Central memory CD8-positive, alpha-beta T cell (primary cell): Measurements from ENCODE around the gene FAM98C.

ENCODE experiments used
- ATAC-seq: fragments of 150-1000 bp; cut with Tn5 transposase; replicated peaks from 2 replicates; pipeline ENCODE4 v1.10.0; 2022; ENCODE audit warnings: mild to moderate bottlenecking, moderate FRiP score, moderate number of reproducible peaks; ENCODE audit not compliant: poor library complexity, severe bottlenecking; ENCODE audit errors: extremely low read depth
- DNase-seq, 2 donors: peaks; one replicate each; pipeline ENCODE4 v3.0.0; 2021; ENCODE audit warnings: low spot score in 2 of 2
- H3K27ac Mint-ChIP-seq: one replicate; pipeline ENCODE4 v1.8.0; 2022; ENCODE audit warnings: low read depth, mild to moderate bottlenecking, moderate library complexity, mixed read lengths
- H3K27me3 Mint-ChIP-seq: one replicate; pipeline ENCODE4 v1.8.0; 2022; ENCODE audit warnings: mixed read lengths
- H3K36me3 Mint-ChIP-seq: one replicate; pipeline ENCODE4 v1.8.0; 2022; ENCODE audit warnings: mild to moderate bottlenecking, moderate library complexity, mixed read lengths; ENCODE audit not compliant: insufficient read depth
- H3K4me1 Mint-ChIP-seq: one replicate; pipeline ENCODE4 v1.8.0; 2022; ENCODE audit warnings: mixed read lengths
- H3K4me3 Mint-ChIP-seq: one replicate; pipeline ENCODE4 v1.8.0; 2022; ENCODE audit warnings: mild to moderate bottlenecking, moderate library complexity, mixed read lengths
- H3K9me3 Mint-ChIP-seq: one replicate; pipeline ENCODE4 v1.8.0; 2022; ENCODE audit warnings: mixed read lengths

Gene FAM98C

GRCh38 chr19:38443458-38443999 lies 40.6 kb downstream of the FAM98C start:
- Mint-ChIP-seq H3K27me3 (peaks cover 38% of the 10 kb centered on the region), H3K27ac (no peak overlapping the region), H3K36me3 (no peaks in the 10 kb centered on the region), H3K9me3 (no peaks in the 10 kb centered on the region), H3K4me3 (no peak overlapping the region), H3K4me1 (no peaks in the 10 kb centered on the region)
- DNase-seq, result no peak
- no peak for ATAC-seq

DNA sequence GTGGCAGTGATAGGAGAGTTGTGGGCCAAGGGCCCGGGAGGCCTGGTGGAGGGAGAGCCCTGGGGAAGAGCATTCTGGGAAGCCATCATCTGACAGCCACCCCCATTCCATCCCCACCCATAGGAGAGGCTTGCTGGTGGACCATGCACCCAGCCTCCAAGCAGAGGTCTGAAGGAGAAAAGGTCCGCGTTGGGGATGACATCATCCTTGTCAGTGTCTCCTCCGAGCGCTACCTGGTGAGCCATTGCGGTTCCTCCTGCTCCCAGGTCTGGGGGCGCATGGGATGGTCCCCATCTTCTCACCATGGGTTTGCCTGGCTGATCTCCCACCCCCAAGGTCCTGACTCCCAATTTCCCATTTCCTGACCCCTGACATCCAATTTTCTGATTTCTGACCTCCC lies 41.1 kb downstream of the FAM98C start:
- Mint-ChIP-seq H3K27me3 (peaks cover 43% of the 10 kb centered on the region), H3K9me3 (no peaks in the 10 kb centered on the region), H3K27ac (no peak overlapping the region), H3K4me1 (no peaks in the 10 kb centered on the region), H3K36me3 (no peaks in the 10 kb centered on the region), H3K4me3 (no peak overlapping the region)
- ATAC-seq (no peak), DNase-seq (no peak)

- Mint-ChIP-seq H3K4me3 (no peak overlapping the region), H3K27me3 (peaks cover 53% of the 10 kb centered on the region), H3K36me3 (no peaks in the 10 kb centered on the region), H3K27ac (no peak overlapping the region), H3K9me3 (peaks cover 4% of the 10 kb centered on the region), H3K4me1 (no peaks in the 10 kb centered on the region)
- no peak for DNase-seq
- ATAC-seq, result no peak
Observed at GRCh38 chr19:38445362-38445761, 42.5 kb downstream of the FAM98C start.

DNA sequence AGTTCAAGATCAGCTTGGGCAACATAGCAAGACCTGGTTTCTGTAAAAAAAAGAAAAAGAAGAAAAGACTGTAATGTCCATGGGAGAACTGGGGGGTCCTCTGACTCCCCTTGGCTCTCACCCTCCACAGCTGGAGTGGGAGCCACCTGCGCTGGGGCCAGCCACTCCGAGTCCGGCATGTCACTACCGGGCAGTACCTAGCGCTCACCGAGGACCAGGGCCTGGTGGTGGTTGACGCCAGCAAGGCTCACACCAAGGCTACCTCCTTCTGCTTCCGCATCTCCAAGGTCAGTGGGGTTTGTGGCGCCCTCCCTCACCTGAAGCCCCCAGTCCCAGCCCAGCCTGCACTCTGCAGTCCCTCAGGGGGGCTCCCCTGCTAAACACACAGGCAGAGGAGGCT lies 45.3 kb downstream of the FAM98C start:
- peaks cover 37% of the 10 kb centered on the region for H3K27me3 Mint-ChIP-seq
- no peak overlapping the region for H3K27ac Mint-ChIP-seq

DNA sequence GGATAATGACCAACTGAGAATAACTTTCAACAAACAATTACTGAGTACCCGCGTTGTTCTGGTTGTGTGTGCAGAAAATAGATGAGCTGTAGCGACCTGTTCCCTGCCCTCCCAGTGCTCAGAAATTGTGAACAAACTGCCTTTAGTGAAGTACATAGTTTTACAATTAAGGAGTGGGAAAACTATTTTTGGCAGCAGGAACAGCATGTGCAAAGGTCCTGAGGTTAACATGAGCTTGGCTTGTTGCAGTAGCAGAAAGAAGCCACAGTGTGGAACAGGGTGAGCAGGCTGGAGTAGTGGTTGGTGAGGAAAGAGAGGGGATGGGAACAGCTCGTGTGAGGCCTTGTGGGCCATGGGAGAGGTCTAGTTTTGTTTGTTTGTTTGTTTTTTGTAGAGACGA lies 46.6 kb downstream of the FAM98C start:
- DNase-seq (no peak), ATAC-seq (no peak)
- Mint-ChIP-seq H3K4me3 (no peak overlapping the region), H3K27ac (no peak overlapping the region), H3K4me1 (no peaks in the 10 kb centered on the region), H3K27me3 (peaks cover 24% of the 10 kb centered on the region), H3K36me3 (peaks cover 2% of the 10 kb centered on the region), H3K9me3 (peaks cover 4% of the 10 kb centered on the region)

More for the DNA sequence above, 45.3 kb downstream of the FAM98C start:
- Mint-ChIP-seq H3K4me1 (no peaks in the 10 kb centered on the region), H3K4me3 (no peak overlapping the region), H3K9me3 (peaks cover 4% of the 10 kb centered on the region), H3K36me3 (no peaks in the 10 kb centered on the region)
- DNase-seq (no peak), ATAC-seq (no peak)

- peaks cover 17% of the 10 kb centered on the region for H3K27me3 Mint-ChIP-seq
- H3K27ac Mint-ChIP-seq, result no peak overlapping the region
- H3K4me3 Mint-ChIP-seq, result no peak overlapping the region
- H3K4me1 Mint-ChIP-seq, result no peaks in the 10 kb centered on the region
- peaks cover 4% of the 10 kb centered on the region for H3K9me3 Mint-ChIP-seq
- ATAC-seq (no peak), DNase-seq (no peak)
- H3K36me3 Mint-ChIP-seq, result peaks cover 2% of the 10 kb centered on the region
Observed at GRCh38 chr19:38451036-38451435, 48.1 kb downstream of the FAM98C start.

DNA sequence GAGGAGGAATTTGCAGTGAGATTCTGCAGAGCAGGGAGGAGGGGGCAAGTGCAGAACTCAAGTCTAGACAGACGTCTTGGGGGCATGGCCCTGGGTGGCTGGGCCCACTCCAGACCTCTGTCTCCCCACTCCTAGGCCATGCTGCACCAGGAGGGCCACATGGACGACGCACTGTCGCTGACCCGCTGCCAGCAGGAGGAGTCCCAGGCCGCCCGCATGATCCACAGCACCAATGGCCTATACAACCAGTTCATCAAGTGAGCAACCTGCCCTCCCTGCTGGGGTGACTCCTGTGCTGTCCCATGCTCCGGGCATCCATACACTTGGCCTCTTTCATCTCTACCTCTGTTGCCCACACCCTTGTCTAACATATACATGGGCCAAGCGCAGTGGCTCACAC lies 48.7 kb downstream of the FAM98C start:
- DNase-seq, result no peak
- no peak for ATAC-seq
- H3K9me3 Mint-ChIP-seq, result peaks cover 4% of the 10 kb centered on the region
- H3K4me3 Mint-ChIP-seq, result no peak overlapping the region
- H3K27ac Mint-ChIP-seq, result no peak overlapping the region
- H3K36me3 Mint-ChIP-seq, result peaks cover 2% of the 10 kb centered on the region
- peaks cover 17% of the 10 kb centered on the region for H3K27me3 Mint-ChIP-seq
- H3K4me1 Mint-ChIP-seq, result no peaks in the 10 kb centered on the region

DNA sequence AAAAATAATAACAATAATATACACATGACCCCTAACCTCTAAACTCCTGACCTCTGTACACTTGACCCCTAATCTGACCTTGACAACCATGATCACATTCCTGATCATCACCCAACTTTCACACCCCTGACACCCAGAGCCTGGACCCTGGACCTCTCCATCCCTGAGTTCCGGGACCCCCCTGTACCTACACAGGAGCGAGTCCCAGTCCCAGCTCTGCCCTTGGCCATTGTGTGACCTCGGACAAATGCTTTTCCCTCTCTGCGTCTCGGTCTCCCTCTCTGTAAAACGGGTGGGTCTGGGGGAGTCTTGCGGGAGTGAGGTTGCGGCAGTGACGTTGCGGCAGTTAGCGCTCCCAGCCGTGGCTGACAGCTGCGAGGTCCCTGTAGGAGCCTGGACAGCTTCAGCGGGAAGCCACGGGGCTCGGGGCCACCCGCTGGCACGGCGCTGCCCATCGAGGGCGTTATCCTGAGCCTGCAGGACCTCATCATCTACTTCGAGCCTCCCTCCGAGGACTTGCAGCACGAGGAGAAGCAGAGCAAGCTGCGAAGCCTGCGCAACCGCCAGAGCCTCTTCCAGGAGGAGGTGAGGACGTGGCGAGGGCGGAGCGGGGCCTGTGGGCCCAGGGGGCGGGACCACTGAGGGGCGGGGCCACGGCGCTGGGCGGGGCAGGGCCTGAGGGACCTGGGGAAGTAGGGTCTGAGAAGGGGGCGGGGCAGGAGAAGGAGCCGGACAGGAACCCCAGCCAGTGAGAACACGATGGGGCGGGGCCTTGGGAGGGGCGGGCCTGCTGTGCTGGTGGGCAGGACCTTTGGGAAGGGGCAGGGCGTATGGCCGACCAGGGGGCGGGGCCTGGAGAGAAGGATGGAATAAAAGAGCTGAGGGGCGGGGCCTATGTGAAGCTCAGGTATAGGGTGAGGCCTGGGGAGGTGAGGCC lies 49.8 kb downstream of the FAM98C start:
- no peak overlapping the region for H3K27ac Mint-ChIP-seq
- H3K9me3 Mint-ChIP-seq, result peaks cover 4% of the 10 kb centered on the region
- H3K4me1 Mint-ChIP-seq, result no peaks in the 10 kb centered on the region
- peaks cover 2% of the 10 kb centered on the region for H3K36me3 Mint-ChIP-seq
- H3K27me3 Mint-ChIP-seq, result peaks cover 17% of the 10 kb centered on the region
- no peak overlapping the region for H3K4me3 Mint-ChIP-seq
- no peak for ATAC-seq
- no peak for DNase-seq

DNA sequence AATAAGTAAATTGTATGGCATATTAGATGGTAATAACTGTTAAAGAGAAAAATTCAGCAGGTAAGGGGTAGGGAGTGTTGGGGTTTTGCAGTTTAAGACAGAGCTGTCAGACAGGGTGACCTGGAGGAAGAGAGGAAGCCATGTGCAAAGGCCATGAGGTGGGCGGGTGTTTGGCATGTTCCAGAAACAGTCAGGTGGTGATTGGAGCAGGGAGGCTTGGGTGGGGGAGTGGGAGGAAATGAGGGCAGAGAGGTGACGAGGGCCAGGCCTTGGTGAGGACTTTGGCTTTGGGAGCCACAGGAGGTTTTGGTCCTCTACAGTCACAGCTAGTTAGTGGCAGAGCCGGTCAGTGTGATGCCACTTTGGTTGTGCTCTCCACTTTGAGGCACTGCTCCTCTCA lies 50.7 kb downstream of the FAM98C start:
- no peak overlapping the region for H3K4me3 Mint-ChIP-seq
- peaks cover 14% of the 10 kb centered on the region for H3K27me3 Mint-ChIP-seq
- DNase-seq, result no peak
- H3K36me3 Mint-ChIP-seq, result peaks cover 2% of the 10 kb centered on the region
- peaks cover 4% of the 10 kb centered on the region for H3K9me3 Mint-ChIP-seq
- H3K4me1 Mint-ChIP-seq, result no peaks in the 10 kb centered on the region
- no peak for ATAC-seq
- H3K27ac Mint-ChIP-seq, result no peak overlapping the region

DNA sequence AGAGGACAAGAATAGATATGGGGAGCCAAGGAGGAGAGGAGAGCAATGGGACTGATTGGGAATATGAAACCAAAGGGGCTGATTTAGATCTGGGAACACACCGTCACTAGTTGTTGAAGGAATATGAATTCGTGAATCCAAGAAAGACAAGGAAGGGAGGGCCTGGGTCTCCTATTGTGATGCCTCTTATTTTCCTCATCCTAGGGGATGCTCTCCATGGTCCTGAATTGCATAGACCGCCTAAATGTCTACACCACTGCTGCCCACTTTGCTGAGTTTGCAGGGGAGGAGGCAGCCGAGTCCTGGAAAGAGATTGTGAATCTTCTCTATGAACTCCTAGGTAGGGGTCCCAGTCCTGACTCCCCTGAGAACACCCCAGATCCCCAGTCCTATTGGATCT lies 52.1 kb downstream of the FAM98C start:
- ATAC-seq (no peak), DNase-seq (no peak)
- Mint-ChIP-seq H3K4me1 (no peaks in the 10 kb centered on the region), H3K9me3 (no peaks in the 10 kb centered on the region), H3K27me3 (peaks cover 11% of the 10 kb centered on the region), H3K4me3 (no peak overlapping the region), H3K36me3 (peaks cover 2% of the 10 kb centered on the region), H3K27ac (no peak overlapping the region)

DNA sequence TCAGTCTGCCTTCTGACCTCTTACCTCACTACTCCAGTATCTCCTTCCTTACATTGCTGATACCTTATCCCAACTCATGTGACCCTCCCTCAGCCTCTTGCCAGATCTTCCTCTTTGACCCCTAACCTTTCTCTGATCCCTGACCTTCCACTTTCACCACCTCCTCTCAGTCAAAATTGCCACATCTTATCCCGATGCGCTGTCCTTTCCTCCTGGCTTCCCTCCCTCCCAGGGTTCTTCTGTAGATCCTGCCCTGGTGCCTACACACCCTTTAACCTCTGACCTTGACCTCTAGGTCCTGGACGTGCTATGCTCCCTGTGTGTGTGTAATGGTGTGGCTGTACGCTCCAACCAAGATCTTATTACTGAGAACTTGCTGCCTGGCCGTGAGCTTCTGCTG lies 54.3 kb downstream of the FAM98C start:
- Mint-ChIP-seq H3K4me1 (no peaks in the 10 kb centered on the region), H3K36me3 (peaks cover 2% of the 10 kb centered on the region), H3K9me3 (no peaks in the 10 kb centered on the region), H3K4me3 (no peak overlapping the region), H3K27ac (no peak overlapping the region), H3K27me3 (peaks cover 21% of the 10 kb centered on the region)
- ATAC-seq (no peak), DNase-seq (no peak)

DNA sequence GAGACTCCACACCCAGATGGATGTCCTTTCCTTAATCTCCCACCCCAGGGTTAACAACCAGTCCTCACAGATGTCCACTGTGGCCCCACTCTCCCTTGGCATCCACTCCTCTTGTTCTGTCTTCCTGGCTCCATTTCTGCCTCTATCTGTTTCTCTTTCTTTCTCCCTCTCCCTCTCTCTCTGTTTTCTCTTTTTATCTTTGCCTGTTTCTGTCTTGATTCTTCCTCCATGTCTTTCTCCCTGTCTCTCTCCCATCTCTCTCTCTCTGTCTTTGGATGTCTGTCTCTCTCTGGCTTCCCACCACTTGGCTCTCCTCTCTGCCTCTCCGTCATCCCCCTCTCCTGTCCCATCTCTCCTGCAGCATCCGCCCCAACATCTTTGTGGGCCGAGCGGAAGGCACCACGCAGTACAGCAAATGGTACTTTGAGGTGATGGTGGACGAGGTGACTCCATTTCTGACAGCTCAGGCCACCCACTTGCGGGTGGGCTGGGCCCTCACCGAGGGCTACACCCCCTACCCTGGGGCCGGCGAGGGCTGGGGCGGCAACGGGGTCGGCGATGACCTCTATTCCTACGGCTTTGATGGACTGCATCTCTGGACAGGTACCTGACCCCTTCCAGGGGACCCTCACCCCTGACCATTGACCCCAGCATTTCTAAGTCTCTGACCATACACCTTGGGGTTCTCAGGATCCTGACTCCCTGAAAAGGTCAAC lies 55.0 kb downstream of the FAM98C start:
- H3K4me1 Mint-ChIP-seq, result no peaks in the 10 kb centered on the region
- no peaks in the 10 kb centered on the region for H3K9me3 Mint-ChIP-seq
- DNase-seq (no peak), ATAC-seq (no peak)
- H3K27ac Mint-ChIP-seq, result no peak overlapping the region
- peaks cover 2% of the 10 kb centered on the region for H3K36me3 Mint-ChIP-seq
- H3K4me3 Mint-ChIP-seq, result no peak overlapping the region
- peaks cover 27% of the 10 kb centered on the region for H3K27me3 Mint-ChIP-seq
